Stimulated activated effector memory CD8-positive, alpha-beta T cell treated with anti-CD3 and anti-CD28 coated beads, Interleukin-12 subunit alpha, Interleukin-12 subunit beta, amount 100 ng/mL, for 72 hours (primary cell): ENCODE results near the gene AKAP11.

ENCODE experiments used
- ATAC-seq: fragments of 150-1000 bp; cut with Tn5 transposase; 2 replicates; pipeline ENCODE4 v1.10.0; 2021
- DNase-seq, 2 donors: peaks; one replicate each; pipeline ENCODE4 v3.0.0; 2021 to 2022; ENCODE audit warnings: low spot score in 2 of 2
- H3K27ac Mint-ChIP-seq: one replicate; pipeline ENCODE4 v1.8.0; 2022; ENCODE audit warnings: mild to moderate bottlenecking, mixed read lengths
- H3K36me3 Mint-ChIP-seq: one replicate; pipeline ENCODE4 v1.8.0; 2022; ENCODE audit warnings: mild to moderate bottlenecking, mixed read lengths
- H3K4me1 Mint-ChIP-seq: one replicate; pipeline ENCODE4 v1.8.0; 2022; ENCODE audit warnings: mixed read lengths
- H3K4me3 Mint-ChIP-seq: one replicate; pipeline ENCODE4 v1.8.0; 2022; ENCODE audit warnings: mild to moderate bottlenecking, mixed read lengths
- H3K9me3 Mint-ChIP-seq: one replicate; pipeline ENCODE4 v1.8.0; 2022; ENCODE audit warnings: mixed read lengths

Gene AKAP11

GRCh38 chr13:42266473-42266872, 5.5 kb upstream of the AKAP11 start:
- Mint-ChIP-seq H3K36me3 (peaks cover 4% of the 10 kb centered on the region), H3K9me3 (peaks cover 8% of the 10 kb centered on the region), H3K4me3 (no peak overlapping the region), H3K4me1 (peaks cover 15% of the 10 kb centered on the region), H3K27ac (no peak overlapping the region)
- no peak for ATAC-seq
- no peak for DNase-seq

- H3K4me3 Mint-ChIP-seq = peak overlapping the region; percentile 87
- no peak for ATAC-seq
- H3K4me1 Mint-ChIP-seq = peaks cover 35% of the 10 kb centered on the region
- peaks cover 8% of the 10 kb centered on the region for H3K9me3 Mint-ChIP-seq
- H3K36me3 Mint-ChIP-seq = peaks cover 16% of the 10 kb centered on the region
- DNase-seq = no peak
- H3K27ac Mint-ChIP-seq = peak overlapping the region; percentile 96
Measured at GRCh38 chr13:42270160-42270856, 1.6 kb upstream of the AKAP11 start.

DNA sequence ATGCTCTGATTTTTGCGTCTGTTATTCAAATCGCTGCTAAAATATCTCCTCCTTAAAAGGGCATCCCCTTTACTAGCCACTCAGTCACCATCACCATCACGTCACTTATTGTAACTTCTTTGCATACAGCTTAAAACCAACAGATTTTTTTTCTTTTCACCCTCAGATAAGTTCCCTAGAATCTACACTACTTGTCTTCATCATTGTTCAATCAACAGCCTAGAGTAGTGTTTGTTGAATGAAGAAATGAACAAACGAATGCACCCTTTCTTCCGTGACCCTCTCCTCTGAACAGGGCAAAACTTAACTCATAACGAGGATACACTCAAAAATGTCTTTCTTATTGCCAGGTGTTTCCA, 1.1 kb upstream of the AKAP11 start:
- Mint-ChIP-seq H3K9me3 (peaks cover 8% of the 10 kb centered on the region), H3K36me3 (peaks cover 16% of the 10 kb centered on the region), H3K4me1 (peaks cover 40% of the 10 kb centered on the region), H3K4me3 (peak overlapping the region; percentile 87), H3K27ac (peak overlapping the region; percentile 96)
- no peak for ATAC-seq
- DNase-seq = no peak

GRCh38 chr13:42271337-42272114, 426 bp upstream of the AKAP11 start:
- ATAC-seq (peak; percentile 94), DNase-seq (peak; percentile 86 to 96)
- Mint-ChIP-seq H3K27ac (peak overlapping the region; percentile 96), H3K4me3 (peak overlapping the region; percentile 87), H3K9me3 (peaks cover 8% of the 10 kb centered on the region), H3K36me3 (peaks cover 16% of the 10 kb centered on the region), H3K4me1 (peaks cover 40% of the 10 kb centered on the region)

DNA sequence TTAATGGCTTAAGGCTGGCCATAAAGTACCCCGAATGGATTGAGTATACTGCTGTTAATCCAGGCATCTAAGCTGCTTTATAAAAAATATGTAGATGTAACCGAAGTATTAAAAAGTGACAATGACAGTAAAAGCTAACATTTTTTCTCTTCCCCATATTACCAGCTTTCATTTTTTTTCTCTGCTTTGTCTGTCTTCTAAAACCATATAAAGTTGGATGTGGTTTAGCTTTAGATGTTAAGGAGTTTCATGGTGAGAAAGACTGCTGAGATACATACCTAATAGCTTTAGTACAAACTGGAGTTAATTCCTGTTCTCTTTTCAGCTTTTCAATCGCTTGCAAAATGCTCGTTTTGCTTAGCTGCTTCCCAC, 838 bp downstream of the AKAP11 start:
- DNase-seq = no peak
- H3K4me1 Mint-ChIP-seq = peaks cover 46% of the 10 kb centered on the region

DNA sequence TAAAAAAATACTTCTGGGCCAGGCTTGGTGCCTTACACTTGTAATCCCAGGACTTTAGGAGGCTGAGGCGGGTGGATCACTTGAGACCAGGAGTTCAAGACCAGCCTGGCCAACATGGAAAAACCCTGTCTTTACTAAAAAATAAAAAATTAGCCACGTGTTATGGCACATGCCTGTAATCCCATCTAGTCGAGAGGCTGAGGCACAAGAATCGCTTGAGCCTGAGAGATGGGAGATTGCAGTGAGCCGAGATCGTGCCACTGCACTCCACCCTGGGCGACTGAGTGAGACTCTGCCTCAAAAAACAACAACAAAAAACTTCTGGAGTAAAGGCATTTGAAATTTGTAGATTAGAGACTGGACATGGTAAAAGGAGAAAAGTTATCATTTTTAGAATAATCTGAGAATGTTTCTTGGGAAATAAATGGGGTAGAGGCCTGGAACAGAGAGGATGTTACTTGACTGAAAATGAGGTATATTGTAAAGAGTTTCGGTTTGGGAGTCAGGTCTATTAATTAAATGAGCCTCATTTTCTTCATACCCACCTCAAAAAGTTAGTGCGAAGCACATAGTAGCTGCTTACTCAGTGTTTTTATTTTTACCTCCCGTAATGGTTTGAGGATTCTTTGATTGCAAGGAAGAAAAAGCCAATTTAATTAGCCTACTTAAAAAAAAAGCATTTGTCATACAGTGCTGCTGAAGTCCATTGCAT, 2.6 kb downstream of the AKAP11 start:
- Mint-ChIP-seq H3K36me3 (peaks cover 16% of the 10 kb centered on the region), H3K4me1 (peaks cover 48% of the 10 kb centered on the region), H3K4me3 (peak overlapping the region; percentile 87), H3K27ac (peak overlapping the region; percentile 17), H3K9me3 (peaks cover 8% of the 10 kb centered on the region)
- DNase-seq (no peak), ATAC-seq (no peak)

More for the DNA sequence above, 838 bp downstream of the AKAP11 start:
- H3K9me3 Mint-ChIP-seq = peaks cover 8% of the 10 kb centered on the region
- H3K36me3 Mint-ChIP-seq = peaks cover 16% of the 10 kb centered on the region
- peak overlapping the region; percentile 87 for H3K4me3 Mint-ChIP-seq
- H3K27ac Mint-ChIP-seq = peak overlapping the region; percentile 96
- ATAC-seq = no peak

GRCh38 chr13:42275098-42275471, 3.1 kb downstream of the AKAP11 start:
- no peak for ATAC-seq
- H3K4me1 Mint-ChIP-seq = peaks cover 46% of the 10 kb centered on the region
- no peak overlapping the region for H3K27ac Mint-ChIP-seq
- peaks cover 8% of the 10 kb centered on the region for H3K9me3 Mint-ChIP-seq
- H3K4me3 Mint-ChIP-seq = peak overlapping the region; percentile 87
- H3K36me3 Mint-ChIP-seq = peaks cover 16% of the 10 kb centered on the region
- DNase-seq = no peak

DNA sequence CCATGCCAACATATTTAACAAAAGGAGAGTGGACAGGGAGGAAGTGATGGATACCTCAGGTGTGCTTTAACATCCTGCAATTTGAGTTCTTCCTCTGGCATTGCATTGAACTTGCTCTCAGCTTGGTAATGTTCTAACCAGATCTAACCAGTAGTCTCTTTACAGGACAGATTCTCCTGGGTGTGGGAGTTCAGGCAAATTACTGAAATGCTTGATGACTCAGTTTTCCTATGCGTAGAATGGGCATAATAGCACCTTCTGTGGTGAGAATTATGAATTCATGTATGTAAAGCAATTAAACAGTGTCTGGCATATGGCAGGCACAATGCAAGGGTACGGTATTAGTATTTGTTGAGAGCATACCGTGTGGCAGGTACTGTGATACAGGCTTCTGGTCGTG, 3.6 kb downstream of the AKAP11 start:
- Mint-ChIP-seq H3K4me1 (peaks cover 42% of the 10 kb centered on the region), H3K27ac (no peak overlapping the region), H3K9me3 (peaks cover 5% of the 10 kb centered on the region), H3K4me3 (peak overlapping the region; percentile 87), H3K36me3 (peaks cover 16% of the 10 kb centered on the region)
- no peak for DNase-seq
- ATAC-seq = peak; percentile 2

DNA sequence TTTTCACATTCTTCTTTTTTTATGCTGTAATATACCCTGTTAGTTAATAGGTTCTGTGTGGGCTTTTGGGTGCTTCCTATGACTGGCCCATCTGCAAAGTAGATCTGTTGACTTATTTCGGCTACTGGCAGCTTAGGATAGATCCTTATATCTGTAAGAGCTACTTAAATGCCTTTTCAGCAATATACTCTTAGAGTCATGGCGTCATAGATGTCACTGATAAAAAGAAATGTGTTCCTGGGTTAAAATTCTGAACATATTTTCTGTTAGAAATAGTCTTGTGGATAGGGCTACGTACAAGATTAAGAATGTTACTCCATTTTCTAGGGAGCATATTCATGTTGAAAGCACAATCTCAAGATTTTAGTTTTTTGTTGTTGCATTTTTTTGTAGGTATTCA, 4.7 kb downstream of the AKAP11 start:
- H3K4me1 Mint-ChIP-seq = peaks cover 32% of the 10 kb centered on the region
- H3K36me3 Mint-ChIP-seq = peaks cover 10% of the 10 kb centered on the region
- no peak overlapping the region for H3K4me3 Mint-ChIP-seq
- ATAC-seq (no peak), DNase-seq (no peak)
- H3K9me3 Mint-ChIP-seq = no peaks in the 10 kb centered on the region
- no peak overlapping the region for H3K27ac Mint-ChIP-seq

GRCh38 chr13:42277618-42278276, 5.8 kb downstream of the AKAP11 start:
- no peak overlapping the region for H3K27ac Mint-ChIP-seq
- DNase-seq (no peak), ATAC-seq (peak; percentile 36)
- no peaks in the 10 kb centered on the region for H3K36me3 Mint-ChIP-seq
- H3K4me3 Mint-ChIP-seq = no peak overlapping the region
- H3K4me1 Mint-ChIP-seq = peaks cover 35% of the 10 kb centered on the region
- H3K9me3 Mint-ChIP-seq = no peaks in the 10 kb centered on the region

GRCh38 chr13:42279080-42279479, 7.1 kb downstream of the AKAP11 start:
- no peak for DNase-seq
- H3K36me3 Mint-ChIP-seq = no peaks in the 10 kb centered on the region
- H3K4me1 Mint-ChIP-seq = peaks cover 31% of the 10 kb centered on the region
- H3K4me3 Mint-ChIP-seq = no peak overlapping the region
- H3K9me3 Mint-ChIP-seq = no peaks in the 10 kb centered on the region
- H3K27ac Mint-ChIP-seq = no peak overlapping the region
- ATAC-seq = peak; percentile 76

GRCh38 chr13:42279986-42280385, 8.0 kb downstream of the AKAP11 start:
- H3K4me1 Mint-ChIP-seq = peaks cover 22% of the 10 kb centered on the region
- ATAC-seq = no peak
- H3K27ac Mint-ChIP-seq = no peak overlapping the region
- DNase-seq = no peak
- no peaks in the 10 kb centered on the region for H3K9me3 Mint-ChIP-seq
- no peak overlapping the region for H3K4me3 Mint-ChIP-seq
- peaks cover under 1% of the 10 kb centered on the region for H3K36me3 Mint-ChIP-seq

DNA sequence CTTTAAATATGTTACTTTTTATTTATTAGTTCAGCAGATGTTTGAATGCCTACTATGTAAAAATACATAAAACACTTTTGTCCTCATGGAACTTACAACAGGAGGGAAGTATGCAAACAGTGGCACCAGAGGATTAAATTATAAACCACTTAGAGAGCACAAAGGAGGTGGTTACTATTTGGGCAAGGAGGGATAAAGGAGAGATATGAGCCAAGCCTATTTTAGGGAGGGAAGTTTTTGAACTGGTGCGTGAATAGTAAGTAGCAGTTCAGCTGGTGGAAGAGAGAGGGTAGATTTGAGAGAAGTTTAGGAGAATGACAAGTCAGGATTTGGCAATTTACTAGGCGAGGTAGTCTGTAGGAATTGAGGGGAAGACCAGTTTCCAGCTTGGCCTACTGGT, 8.6 kb downstream of the AKAP11 start:
- DNase-seq = no peak
- H3K36me3 Mint-ChIP-seq = peaks cover 6% of the 10 kb centered on the region
- no peak overlapping the region for H3K4me3 Mint-ChIP-seq
- H3K4me1 Mint-ChIP-seq = peaks cover 16% of the 10 kb centered on the region
- no peaks in the 10 kb centered on the region for H3K9me3 Mint-ChIP-seq
- no peak overlapping the region for H3K27ac Mint-ChIP-seq
- no peak for ATAC-seq

DNA sequence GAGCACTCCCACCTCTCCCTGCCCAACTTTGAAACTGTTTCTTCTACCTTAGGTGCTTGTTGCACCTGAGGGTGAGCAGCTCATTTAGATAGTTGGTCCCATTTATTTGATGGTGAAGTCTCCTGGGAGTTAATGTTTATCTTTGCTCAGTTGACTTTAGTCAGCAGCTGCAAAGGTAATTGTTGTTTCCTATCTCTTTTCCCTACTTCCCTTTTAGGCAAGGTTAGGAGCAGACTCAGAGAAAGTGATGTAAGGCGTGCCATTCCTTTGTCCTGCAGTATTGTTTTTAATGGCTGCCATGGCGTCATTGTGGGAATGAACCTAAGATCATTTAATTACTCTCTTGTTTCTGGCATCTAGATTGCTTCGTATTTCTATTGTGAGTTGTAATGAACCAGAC, 11.6 kb downstream of the AKAP11 start:
- Mint-ChIP-seq H3K27ac (no peak overlapping the region), H3K4me3 (no peak overlapping the region)
- ATAC-seq = no peak

DNA sequence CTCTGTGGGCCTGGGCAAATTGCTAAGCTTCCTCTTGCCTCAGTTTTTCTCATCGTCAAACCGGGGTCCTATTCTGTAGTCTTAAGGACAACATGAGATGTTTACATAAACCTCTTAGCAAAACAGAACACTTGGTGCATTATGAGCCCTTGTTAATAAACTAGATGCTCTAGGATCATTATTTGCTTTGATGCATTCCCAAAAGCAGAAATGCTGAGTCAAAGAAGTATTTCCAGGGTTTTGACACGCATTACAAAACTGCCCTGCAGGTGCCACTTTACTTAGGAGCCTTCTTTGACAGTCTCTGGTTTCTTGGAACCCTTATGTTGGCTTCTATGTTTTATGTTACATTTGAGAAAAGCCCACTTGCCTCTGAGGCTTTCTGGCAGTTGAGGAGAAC, 12.1 kb downstream of the AKAP11 start:
- no peak for DNase-seq
- Mint-ChIP-seq H3K9me3 (no peaks in the 10 kb centered on the region), H3K36me3 (peaks cover 41% of the 10 kb centered on the region), H3K4me3 (no peak overlapping the region), H3K27ac (peak overlapping the region; percentile 52), H3K4me1 (peaks cover 6% of the 10 kb centered on the region)
- no peak for ATAC-seq

More for the DNA sequence above, 11.6 kb downstream of the AKAP11 start:
- H3K36me3 Mint-ChIP-seq = peaks cover 36% of the 10 kb centered on the region
- no peaks in the 10 kb centered on the region for H3K9me3 Mint-ChIP-seq
- peaks cover 6% of the 10 kb centered on the region for H3K4me1 Mint-ChIP-seq
- DNase-seq = no peak
